ENCODE results near the gene CAMTA1. TPM values are rescaled to one million over a fixed set of nuclear protein-coding genes. Genes with fewer than 3 reads are reported as not detected.

CAMTA1 gene
- total RNA-seq, 1 donor from 2014 or later = 109 TPM

DNA sequence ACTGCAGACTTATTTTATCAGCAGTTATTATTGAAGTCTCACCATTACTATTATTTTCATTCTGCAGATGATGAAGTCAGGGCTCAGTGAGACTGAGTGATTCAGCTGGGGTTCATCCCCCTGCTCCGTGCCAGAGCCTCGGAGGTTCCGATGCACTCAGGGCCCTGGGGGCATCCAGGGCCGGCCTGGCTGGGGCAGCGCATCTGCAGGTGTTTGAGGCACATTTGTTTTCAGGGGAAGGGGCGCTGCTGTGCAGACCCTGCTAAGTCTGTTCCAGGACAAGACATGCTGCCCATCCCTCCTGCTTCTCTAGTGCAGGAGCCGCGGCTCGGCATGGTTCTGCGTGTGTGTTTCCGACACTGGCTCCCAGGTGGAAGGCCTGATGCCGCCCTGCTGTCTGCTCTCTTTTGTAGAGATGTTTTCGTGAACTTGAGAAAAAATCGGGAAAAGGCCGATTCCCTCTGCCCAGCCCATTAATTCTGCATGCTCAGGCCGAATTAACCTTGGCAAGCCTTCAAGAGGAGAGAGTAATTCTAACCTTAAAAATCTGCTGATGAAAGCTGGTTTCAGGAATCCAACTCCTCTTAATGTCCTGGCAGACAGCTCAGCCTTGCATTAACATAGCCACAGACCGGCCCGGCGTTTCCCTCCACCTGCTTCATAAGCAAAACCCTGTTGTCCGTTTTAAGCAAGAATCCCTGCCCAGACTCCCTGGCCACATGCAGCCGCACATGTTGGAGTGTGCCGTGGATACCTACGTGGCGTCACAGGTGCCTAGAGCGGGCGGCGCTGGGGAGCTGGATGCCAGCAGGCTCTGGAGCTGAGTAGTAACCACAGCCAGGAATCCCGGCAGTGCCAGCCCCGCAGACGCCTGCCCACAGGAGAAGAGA lies 669.9 kb downstream of the CAMTA1 start:
- H3K9me3 Mint-ChIP-seq = no peaks in the 10 kb centered on the region
- no peaks in the 10 kb centered on the region for H3K27me3 Mint-ChIP-seq (ENCODE audit: low read depth)
- peaks cover 9% of the 10 kb centered on the region for H3K4me1 Mint-ChIP-seq
- TF ChIP-seq, protein P1, sequence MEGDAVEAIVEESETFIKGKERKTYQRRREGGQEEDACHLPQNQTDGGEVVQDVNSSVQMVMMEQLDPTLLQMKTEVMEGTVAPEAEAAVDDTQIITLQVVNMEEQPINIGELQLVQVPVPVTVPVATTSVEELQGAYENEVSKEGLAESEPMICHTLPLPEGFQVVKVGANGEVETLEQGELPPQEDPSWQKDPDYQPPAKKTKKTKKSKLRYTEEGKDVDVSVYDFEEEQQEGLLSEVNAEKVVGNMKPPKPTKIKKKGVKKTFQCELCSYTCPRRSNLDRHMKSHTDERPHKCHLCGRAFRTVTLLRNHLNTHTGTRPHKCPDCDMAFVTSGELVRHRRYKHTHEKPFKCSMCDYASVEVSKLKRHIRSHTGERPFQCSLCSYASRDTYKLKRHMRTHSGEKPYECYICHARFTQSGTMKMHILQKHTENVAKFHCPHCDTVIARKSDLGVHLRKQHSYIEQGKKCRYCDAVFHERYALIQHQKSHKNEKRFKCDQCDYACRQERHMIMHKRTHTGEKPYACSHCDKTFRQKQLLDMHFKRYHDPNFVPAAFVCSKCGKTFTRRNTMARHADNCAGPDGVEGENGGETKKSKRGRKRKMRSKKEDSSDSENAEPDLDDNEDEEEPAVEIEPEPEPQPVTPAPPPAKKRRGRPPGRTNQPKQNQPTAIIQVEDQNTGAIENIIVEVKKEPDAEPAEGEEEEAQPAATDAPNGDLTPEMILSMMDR (conservative IDR thresholded peaks at IDR 0.05) = no peak
- no peak for DNase-seq (ENCODE audit: low read depth, low spot score)
- no peak overlapping the region for H3K4me3 Mint-ChIP-seq
- H3K27ac Mint-ChIP-seq (ENCODE audit: unreplicated experiment) = no peak overlapping the region
- no peaks in the 10 kb centered on the region for H3K36me3 Mint-ChIP-seq (ENCODE audit: low read depth)

DNA sequence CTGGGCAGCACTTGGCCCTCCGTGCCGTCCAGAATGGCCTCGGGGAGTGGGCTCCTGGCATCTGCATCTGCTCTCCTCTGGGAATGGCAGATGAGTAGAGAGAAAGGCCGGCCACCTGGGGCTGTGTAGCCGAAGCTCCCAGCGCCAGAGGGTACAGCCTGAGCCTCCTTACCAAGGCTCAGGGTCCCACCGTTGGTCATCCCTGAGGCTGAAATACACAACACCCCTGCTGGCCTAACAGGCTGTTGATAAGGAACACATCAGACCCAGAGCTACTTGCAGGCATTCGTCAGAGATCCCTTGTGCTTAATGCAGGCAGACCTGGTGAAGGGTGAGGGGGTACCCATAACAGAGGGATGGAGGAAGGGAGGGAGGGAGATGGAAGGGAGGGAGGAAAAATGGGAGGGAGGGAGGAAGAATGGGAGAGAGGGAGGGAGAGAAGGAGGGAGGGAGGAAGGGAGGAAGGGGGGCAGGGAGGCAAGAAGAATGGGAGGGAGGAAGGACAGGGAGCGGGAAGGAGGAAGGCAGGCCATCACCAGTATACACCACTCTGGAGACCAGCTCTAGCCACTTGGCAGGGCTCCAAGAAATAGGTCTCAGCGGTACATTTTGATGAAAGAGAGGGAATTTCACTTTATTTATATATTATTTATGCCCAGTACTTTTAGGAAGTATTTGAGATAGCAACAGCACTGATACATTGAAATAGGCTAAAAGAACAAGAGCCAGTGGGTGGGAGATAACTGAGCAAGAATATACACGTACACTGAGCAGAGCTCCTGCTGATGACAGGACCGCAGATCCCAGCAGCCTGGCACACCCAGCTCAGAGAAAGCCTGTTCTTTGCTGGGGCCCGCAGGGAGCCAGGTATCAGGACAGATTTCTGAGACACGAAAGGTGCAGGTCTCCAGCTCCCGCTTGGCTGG lies 670.8 kb downstream of the CAMTA1 start:
- Mint-ChIP-seq H3K36me3 (ENCODE audit: low read depth) (no peaks in the 10 kb centered on the region), H3K27ac (ENCODE audit: unreplicated experiment) (no peak overlapping the region), H3K4me1 (peaks cover 15% of the 10 kb centered on the region), H3K9me3 (no peaks in the 10 kb centered on the region), H3K27me3 (ENCODE audit: low read depth) (no peaks in the 10 kb centered on the region), H3K4me3 (no peak overlapping the region)
- TF ChIP-seq, protein P1 (conservative IDR thresholded peaks at IDR 0.05) = no peak
- DNase-seq (ENCODE audit: low read depth, low spot score) = no peak

- Mint-ChIP-seq H3K27ac (ENCODE audit: unreplicated experiment) (no peak overlapping the region), H3K36me3 (ENCODE audit: low read depth) (no peaks in the 10 kb centered on the region), H3K27me3 (ENCODE audit: low read depth) (no peaks in the 10 kb centered on the region), H3K9me3 (no peaks in the 10 kb centered on the region), H3K4me3 (no peak overlapping the region), H3K4me1 (peaks cover 15% of the 10 kb centered on the region)
- TF ChIP-seq, protein P1 (conservative IDR thresholded peaks at IDR 0.05) = no peak
- no peak for DNase-seq (ENCODE audit: low read depth, low spot score)
Observed at GRCh38 chr1:7456722-7457082, 671.4 kb downstream of the CAMTA1 start.

DNA sequence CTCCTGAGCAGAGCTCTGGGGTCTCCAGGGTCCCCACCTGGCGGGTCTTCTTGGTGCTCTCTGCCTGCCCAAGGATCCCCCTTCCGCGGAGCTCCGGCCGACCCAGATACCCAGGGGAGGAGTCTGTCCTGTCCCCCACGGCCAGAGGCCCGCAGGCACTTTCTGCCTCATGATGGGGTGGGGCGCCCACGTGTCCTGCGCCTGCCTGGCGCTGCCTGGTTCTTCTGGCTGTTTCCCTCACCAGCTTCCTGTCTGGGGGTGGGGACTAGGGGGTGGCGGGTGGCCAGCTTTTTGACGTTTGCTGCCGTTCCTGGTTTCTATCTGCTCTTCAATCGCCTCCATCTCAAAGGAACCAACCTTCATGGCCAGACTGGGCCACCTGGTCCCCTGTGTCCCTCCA lies 672.6 kb downstream of the CAMTA1 start:
- H3K36me3 Mint-ChIP-seq (ENCODE audit: low read depth) = no peaks in the 10 kb centered on the region
- no peak for DNase-seq (ENCODE audit: low read depth, low spot score)
- H3K27ac Mint-ChIP-seq (ENCODE audit: unreplicated experiment) = no peak overlapping the region
- TF ChIP-seq, protein P1 (conservative IDR thresholded peaks at IDR 0.05) = no peak
- H3K9me3 Mint-ChIP-seq = no peaks in the 10 kb centered on the region
- H3K4me3 Mint-ChIP-seq = no peak overlapping the region
- H3K4me1 Mint-ChIP-seq = peaks cover 9% of the 10 kb centered on the region
- H3K27me3 Mint-ChIP-seq (ENCODE audit: low read depth) = no peaks in the 10 kb centered on the region

DNA sequence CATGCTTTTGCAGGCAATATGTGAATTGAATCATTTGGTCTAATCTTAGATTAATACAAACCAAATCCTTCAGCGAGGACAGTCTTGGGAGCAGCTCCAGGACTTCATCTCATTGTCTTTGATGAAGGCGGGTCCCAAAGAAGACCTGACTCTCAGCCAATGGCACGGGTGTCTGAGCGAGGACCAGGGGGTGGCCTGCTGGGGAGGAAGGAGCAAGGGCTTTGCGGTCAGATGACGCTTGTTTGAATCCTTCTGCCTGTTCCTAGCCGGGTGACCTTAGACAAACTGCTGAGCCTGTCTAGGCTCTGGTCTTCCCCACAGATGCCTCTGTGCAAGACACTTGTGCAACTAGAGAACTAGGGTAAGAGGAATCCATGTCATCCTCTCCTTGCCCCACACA lies 673.7 kb downstream of the CAMTA1 start:
- Mint-ChIP-seq H3K36me3 (ENCODE audit: low read depth) (no peaks in the 10 kb centered on the region), H3K4me1 (peaks cover 12% of the 10 kb centered on the region), H3K4me3 (no peak overlapping the region), H3K27me3 (ENCODE audit: low read depth) (no peaks in the 10 kb centered on the region), H3K9me3 (no peaks in the 10 kb centered on the region), H3K27ac (ENCODE audit: unreplicated experiment) (no peak overlapping the region)
- TF ChIP-seq, protein P1 (conservative IDR thresholded peaks at IDR 0.05) = no peak
- no peak for DNase-seq (ENCODE audit: low read depth, low spot score)

Measured in neural crest cell (in vitro differentiated cells).